Thoracic aorta (tissue), 2 donors: Measurements from ENCODE around the gene MSI2. TPM values are rescaled to one million over a fixed set of nuclear protein-coding genes. Genes with fewer than 3 reads are reported as not detected.

Source experiments
- ATAC-seq: fragments of 150-250 bp; one replicate; pipeline ENCODE4 v1.8.0; 2017; ENCODE audit warnings: low read depth; ENCODE audit not compliant: insufficient number of reproducible peaks, low FRiP score
- DNase-seq: peaks from one replicate; pipeline ENCODE4 v3.0.0-alpha.2; 2020; ENCODE audit warnings: low spot score
- H3K27ac ChIP-seq, 2 donors: fragments of 200-600 bp; sonication (generic); 1 replicate in 1 of 2; 2 replicates in 1 of 2; pipeline ENCODE4 v1.5.1; 2016; ENCODE audit warnings: mild to moderate bottlenecking in 2 of 2, moderate library complexity in 2 of 2
- H3K27me3 ChIP-seq: fragments of 200-600 bp; sonication (generic); replicated peaks from 2 replicates; pipeline ENCODE4 v1.6.0; 2016; ENCODE audit warnings: mild to moderate bottlenecking; ENCODE audit not compliant: insufficient read depth
- H3K36me3 ChIP-seq: fragments of 200-600 bp; sonication (generic); one replicate; pipeline ENCODE4 v1.5.1; 2016
- H3K4me1 ChIP-seq, 2 donors: fragments of 200-600 bp; sonication (generic); 1 replicate in 1 of 2; 2 replicates in 1 of 2; pipeline versions ENCODE4 v1.5.1 to v1.6.0; 2016; ENCODE audit warnings: low read depth in 2 of 2, mild to moderate bottlenecking in 1 of 2; ENCODE audit not compliant: control insufficient read depth in 1 of 2
- H3K4me3 ChIP-seq: fragments of 200-600 bp; sonication (generic); 2 replicates; pipeline ENCODE4 v1.5.1; 2016; ENCODE audit warnings: mild to moderate bottlenecking
- H3K9me3 ChIP-seq: fragments of 200-600 bp; sonication (generic); 2 replicates; pipeline ENCODE4 v1.5.1; 2016
- CTCF ChIP-seq: fragments of 200-600 bp; sonication (generic); IDR thresholded peaks from one replicate; pipeline ENCODE4 v1.5.1; 2019; ENCODE audit warnings: antibody characterized with exemption
- total RNA-seq, 2 donors: library from RNA; depleted of rRNA; stranded (reverse); fragments of >200 nt; gene quantifications; one replicate each; pipeline versions ENCODE4 v1.1.0 to v1.2.3, GENCODE V29; 2016

Gene MSI2
- total RNA-seq, 2 donors from 2014 or later = 32.1 to 46.2 TPM

- ATAC-seq (no peak), DNase-seq (no peak)
- Histone ChIP-seq H3K4me3 (no peak overlapping the region), H3K9me3 (no peaks in the 10 kb centered on the region), H3K4me1 (peaks cover 0 to 39% of the 10 kb centered on the region in 2 donors), H3K27ac (no peak overlapping the region), H3K36me3 (no peaks in the 10 kb centered on the region), H3K27me3 (no peaks in the 10 kb centered on the region)
- TF ChIP-seq CTCF = no peak
Measured at GRCh38 chr17:57537524-57538410, 281.4 kb downstream of the MSI2 start.

GRCh38 chr17:57538736-57539456 is 282.6 kb downstream of the MSI2 start:
- no peak for DNase-seq
- Histone ChIP-seq H3K4me1 (peaks cover 0 to 41% of the 10 kb centered on the region in 2 donors), H3K27me3 (no peaks in the 10 kb centered on the region), H3K4me3 (no peak overlapping the region), H3K27ac (no peak overlapping the region), H3K9me3 (no peaks in the 10 kb centered on the region), H3K36me3 (no peaks in the 10 kb centered on the region)
- ATAC-seq = no peak
- TF ChIP-seq CTCF = no peak

- no peaks in the 10 kb centered on the region for H3K9me3 ChIP-seq
- H3K4me1 ChIP-seq = peaks cover 0 to 41% of the 10 kb centered on the region in 2 donors
Measured at GRCh38 chr17:57539529-57540301, 283.4 kb downstream of the MSI2 start.

GRCh38 chr17:57540596-57540995 is 284.3 kb downstream of the MSI2 start:
- no peak for ATAC-seq
- TF ChIP-seq CTCF = no peak

More at GRCh38 chr17:57539529-57540301, 283.4 kb downstream of the MSI2 start:
- Histone ChIP-seq H3K27ac (no peak overlapping the region), H3K4me3 (no peak overlapping the region), H3K27me3 (no peaks in the 10 kb centered on the region), H3K36me3 (no peaks in the 10 kb centered on the region)
- no peak for ATAC-seq
- no peak for DNase-seq
- TF ChIP-seq CTCF = no peak

More at GRCh38 chr17:57540596-57540995, 284.3 kb downstream of the MSI2 start:
- no peaks in the 10 kb centered on the region for H3K36me3 ChIP-seq
- peaks cover 0 to 41% of the 10 kb centered on the region in 2 donors for H3K4me1 ChIP-seq
- no peaks in the 10 kb centered on the region for H3K9me3 ChIP-seq
- no peak for DNase-seq
- H3K27ac ChIP-seq = no peak overlapping the region
- no peak overlapping the region for H3K4me3 ChIP-seq
- no peaks in the 10 kb centered on the region for H3K27me3 ChIP-seq
